GM19397 (cell line): ENCODE data around the gene CALN1.
"Not testable (repeated sequence)": the region's sequence is repeated elsewhere in the genome, so short reads cannot be mapped to it uniquely, and the experiment has no call there.

ENCODE experiments used
- ATAC-seq: cut with Tn5 transposase; IDR thresholded peaks from one replicate; pipeline ENCODE4 v1.9.1; 2021; ENCODE audit warnings: mild to moderate bottlenecking, moderate library complexity; ENCODE audit not compliant: unreplicated experiment

The CALN1 gene

DNA sequence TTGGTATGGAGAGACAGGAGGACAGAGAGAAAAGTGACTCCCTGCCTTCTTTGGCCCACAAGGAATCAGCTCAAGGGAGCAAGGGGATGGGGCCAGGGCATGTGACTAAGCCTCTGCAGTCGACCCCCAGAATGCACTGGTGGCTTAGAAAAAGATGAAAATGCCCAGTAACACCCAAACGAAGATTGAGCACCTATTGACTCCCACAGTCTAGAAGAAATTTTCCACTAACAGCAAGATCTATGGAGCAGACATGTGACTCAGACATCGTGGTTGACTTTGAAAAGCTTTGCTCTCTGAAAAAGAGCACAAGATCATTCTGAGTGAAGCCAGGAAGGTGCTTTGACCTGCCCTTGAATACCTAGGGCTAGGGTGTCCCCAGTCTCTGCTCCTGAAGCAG lies 586.0 kb downstream of the CALN1 start:
- ATAC-seq = no peak

DNA sequence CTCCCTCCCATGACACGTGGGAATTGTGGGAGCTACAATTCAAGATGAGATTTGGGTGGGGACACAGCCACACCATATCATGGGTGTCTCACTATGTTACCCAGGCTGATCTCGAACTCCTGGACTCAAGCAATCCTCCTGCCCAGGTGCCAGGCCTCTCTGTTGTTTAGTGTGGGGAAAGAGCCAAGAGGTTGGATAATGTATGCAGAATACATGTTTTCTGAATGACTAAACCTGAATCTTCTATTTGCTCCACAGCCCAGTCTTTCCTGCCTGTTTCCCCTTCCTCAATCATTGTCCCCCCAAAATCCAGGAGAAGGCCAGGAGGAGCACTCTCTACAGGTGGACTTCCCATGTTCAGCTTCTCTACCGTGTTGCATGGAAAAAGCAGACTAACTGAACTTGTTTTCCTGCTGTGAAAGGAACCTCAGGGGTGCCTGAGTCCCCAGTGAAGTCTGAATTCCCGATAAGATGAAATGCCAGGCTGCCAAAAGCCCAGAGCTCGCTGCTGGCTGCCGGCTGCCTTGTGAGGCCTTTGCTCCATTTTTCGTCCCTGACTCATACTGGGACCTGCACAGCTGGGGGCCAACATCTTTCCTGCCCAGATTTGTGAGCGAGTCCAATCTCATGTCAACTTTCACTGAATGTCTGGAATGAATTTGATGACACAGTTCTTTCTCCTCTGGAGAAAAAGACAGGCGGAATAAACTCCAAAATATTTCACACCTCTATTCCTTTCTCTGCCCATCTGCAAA lies 588.0 kb downstream of the CALN1 start:
- ATAC-seq = no peak

GRCh38 chr7:71822406-71822805 lies 589.7 kb downstream of the CALN1 start:
- not testable (repeated sequence) for ATAC-seq

- ATAC-seq = no peak
Measured at GRCh38 chr7:71817916-71818315, 594.2 kb downstream of the CALN1 start.

- no peak for ATAC-seq
Measured at GRCh38 chr7:71808115-71808514, 604.0 kb downstream of the CALN1 start.

DNA sequence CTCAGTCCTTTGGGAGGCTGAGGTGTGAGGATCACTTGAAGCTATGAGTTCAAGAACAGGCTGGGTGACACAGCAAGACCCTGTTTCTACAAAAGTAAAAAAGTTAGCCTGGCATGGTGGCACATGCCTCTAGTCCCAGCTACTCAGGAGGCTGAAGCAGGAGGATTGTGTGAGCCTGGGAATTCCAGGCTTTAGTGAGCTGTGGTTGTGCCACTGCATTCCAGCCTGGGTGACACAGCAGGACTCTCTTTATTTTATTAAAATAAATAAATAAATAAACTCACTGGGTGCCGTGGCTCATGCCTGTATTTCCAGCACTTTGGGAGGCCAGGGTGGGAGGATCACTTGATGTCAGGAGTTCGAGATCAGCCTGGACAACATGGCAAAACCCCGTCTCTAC lies 607.9 kb downstream of the CALN1 start:
- no peak for ATAC-seq

DNA sequence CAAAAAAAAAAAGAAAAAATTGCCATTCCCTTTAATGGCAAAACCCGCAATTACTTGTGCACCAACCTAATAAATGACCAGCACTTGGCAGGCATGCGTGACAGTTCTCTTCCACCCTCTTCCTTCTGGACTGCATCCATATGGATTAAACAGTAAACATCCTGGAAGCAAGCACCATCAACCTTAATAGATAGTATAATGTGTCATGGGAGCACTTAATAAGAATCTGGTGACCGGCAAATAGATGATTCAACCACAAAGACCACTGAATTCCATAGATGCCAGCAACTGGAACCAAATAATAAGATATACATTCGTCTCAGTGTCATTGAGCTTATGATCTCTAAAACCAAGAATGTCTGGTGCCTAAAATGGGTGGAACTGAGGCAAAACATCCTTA lies 610.2 kb downstream of the CALN1 start:
- ATAC-seq = no peak

GRCh38 chr7:71800321-71800720 lies 611.8 kb downstream of the CALN1 start:
- no peak for ATAC-seq

DNA sequence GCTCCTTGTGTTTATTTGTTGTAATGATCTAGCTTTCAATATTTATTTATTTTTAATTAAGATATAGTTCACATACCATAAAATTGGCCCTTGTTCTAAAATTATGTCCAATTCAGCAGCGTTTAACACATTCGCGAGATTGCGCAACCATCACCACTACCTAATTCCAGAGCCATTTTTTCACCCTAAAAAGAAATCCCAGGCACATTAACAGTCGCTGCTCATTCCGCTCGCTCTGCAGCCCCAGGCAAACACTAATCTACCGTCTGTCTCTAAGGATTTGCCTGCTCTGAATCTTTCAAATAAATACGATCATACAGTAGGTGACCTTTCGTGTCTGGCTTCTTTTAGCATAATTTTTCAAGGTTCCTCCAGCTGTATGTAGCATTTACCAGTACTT lies 616.7 kb downstream of the CALN1 start:
- ATAC-seq = no peak

- no peak for ATAC-seq
Measured at GRCh38 chr7:71793251-71793650, 618.9 kb downstream of the CALN1 start.

DNA sequence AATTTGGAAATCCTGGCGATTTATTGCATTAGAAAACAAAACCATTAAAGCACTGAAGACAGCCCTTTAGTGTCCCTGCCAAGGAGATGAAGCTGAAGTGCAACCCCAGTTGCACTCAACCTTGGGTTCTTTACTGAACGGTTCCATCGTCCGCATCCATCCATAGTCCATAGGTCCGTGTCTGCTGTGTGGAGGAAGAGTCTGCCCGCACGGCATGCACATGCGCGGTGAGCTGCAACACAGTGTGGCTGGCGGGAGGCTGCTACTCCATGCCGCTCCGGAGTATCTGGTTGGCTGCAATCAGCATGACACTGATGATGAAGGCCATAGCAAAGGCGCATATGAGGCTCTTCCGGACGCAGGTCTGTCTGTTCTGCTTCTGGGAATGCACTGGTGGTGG lies 624.6 kb downstream of the CALN1 start:
- no peak for ATAC-seq

DNA sequence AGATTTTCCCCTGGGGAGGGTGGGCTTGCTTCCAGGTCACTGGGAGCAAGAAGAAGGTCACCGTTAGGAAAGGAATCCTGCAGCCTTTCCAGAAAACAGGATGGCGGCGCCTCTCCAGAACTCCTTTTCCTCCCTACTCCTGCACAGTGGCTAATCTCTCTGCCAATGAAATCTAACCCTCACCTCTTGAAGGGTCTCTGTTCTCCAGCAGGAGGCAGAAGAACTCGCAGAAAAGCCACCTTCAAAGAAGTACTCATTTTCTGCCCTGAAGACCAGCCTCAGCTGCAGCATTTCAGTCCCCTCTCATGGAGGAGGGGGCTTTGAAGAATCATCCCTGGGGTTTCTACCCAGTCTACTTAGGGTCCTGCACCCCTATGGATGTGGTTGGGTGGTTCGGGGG lies 626.9 kb downstream of the CALN1 start:
- ATAC-seq = no peak

GRCh38 chr7:71784781-71785180 lies 627.4 kb downstream of the CALN1 start:
- ATAC-seq = no peak

- no peak for ATAC-seq
Measured at GRCh38 chr7:71784180-71784579, 628.0 kb downstream of the CALN1 start.

- ATAC-seq = no peak
Measured at GRCh38 chr7:71783779-71784178, 628.4 kb downstream of the CALN1 start.

- no peak for ATAC-seq
Measured at GRCh38 chr7:71782051-71782450, 630.1 kb downstream of the CALN1 start.

GRCh38 chr7:71780282-71780681 lies 631.9 kb downstream of the CALN1 start:
- ATAC-seq = no peak

- ATAC-seq = no peak
Measured at GRCh38 chr7:71777278-71777677, 634.9 kb downstream of the CALN1 start.

GRCh38 chr7:71776726-71777125 lies 635.4 kb downstream of the CALN1 start:
- ATAC-seq = no peak

DNA sequence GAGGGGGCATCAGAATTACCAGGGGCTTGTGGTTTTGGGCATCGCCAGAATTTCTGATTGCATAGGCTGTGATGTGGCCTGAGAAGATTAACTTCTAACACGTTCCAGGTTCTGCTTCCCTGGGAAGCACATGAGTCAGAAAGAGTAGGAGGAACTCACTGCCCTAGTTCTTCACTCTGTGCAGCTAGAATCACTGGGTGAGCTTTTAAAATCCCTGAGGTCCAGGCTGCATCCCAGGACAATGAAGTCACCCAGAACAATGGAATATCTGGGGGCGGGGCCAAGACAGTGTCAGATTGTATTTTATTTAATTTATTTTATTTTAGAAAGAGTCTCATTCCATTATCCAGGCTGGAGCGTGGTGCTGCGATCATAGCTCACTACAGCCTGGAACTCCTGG lies 636.5 kb downstream of the CALN1 start:
- no peak for ATAC-seq

- ATAC-seq = no peak
Measured at GRCh38 chr7:71772779-71773178, 639.4 kb downstream of the CALN1 start.

DNA sequence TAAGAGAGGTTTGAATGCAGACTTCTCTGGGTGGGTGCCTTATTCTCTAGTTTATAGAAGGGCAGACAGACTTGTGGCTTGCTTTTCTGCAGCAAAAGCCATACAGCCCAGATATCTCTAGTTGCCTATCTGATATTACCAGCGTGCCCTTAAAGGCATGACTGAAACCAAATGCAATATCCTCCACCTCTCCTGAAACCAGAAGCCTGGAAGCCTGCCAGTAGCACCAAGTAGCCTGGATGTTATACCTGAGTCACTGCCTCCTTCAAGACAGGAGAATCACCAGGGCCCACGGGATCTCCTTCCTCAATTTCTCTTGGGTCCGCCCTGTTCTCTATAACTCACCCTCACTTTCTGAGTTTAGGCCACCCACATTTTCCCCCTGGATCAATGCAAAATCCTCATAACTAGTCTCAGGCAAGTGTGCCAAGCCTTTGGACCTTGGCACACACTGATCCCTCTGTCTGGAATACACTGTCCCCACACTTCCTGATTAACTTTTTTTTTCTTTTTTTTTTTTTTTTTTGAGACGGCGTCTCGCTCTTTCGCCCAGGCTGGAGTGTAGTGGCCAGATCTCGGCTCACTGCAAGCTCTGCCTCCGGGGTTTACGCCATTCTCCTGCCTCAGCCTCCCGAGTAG lies 641.8 kb downstream of the CALN1 start:
- ATAC-seq = no peak

DNA sequence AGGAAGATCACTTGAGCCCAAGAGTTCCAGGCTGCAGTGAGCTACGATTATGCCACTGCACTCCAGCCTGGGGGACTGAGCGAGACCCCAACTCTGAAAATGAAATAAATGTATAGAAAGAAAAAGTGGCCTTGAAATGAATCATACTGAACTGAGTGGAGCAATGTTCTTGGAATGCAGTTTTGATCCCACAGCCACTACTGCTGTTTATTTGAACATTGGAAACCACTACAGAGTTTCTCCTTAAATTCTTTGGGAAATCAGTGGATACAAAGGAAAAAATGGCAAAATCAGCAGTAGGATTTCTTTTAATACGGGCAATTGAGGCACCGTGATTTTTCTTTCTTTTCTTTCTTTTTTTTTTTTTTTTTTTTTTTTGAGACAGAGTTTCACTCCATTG lies 642.8 kb downstream of the CALN1 start:
- no peak for ATAC-seq
